Loucy (cell line): Measurements from ENCODE around the gene SEMA5A.

ENCODE experiments used
- H2AFZ ChIP-seq: fragments of 200-600 bp; sonication (generic); 2 replicates; pipeline ENCODE4 v1.6.0; 2016; ENCODE audit warnings: antibody characterized with exemption, mild to moderate bottlenecking, low read length, moderate library complexity
- H3F3A ChIP-seq: fragments of 200-600 bp; 2 replicates; pipeline ENCODE4 v1.6.0; 2016; ENCODE audit warnings: antibody characterized with exemption, low read depth, mild to moderate bottlenecking
- H3K27me3 ChIP-seq: fragments of 200-600 bp; sonication (generic); 2 replicates; pipeline ENCODE4 v1.6.1; 2014; ENCODE audit warnings: low read length, mild to moderate bottlenecking; ENCODE audit not compliant: insufficient read depth, poor library complexity, severe bottlenecking
- H3K36me3 ChIP-seq: fragments of 200-600 bp; sonication (generic); 2 replicates; pipeline ENCODE4 v1.6.1; 2016; ENCODE audit warnings: low read length; ENCODE audit not compliant: insufficient read depth
- H3K4me1 ChIP-seq: fragments of 200-600 bp; sonication (generic); 2 replicates; pipeline ENCODE4 v1.5.1; 2014; ENCODE audit warnings: low read length, mild to moderate bottlenecking; ENCODE audit not compliant: insufficient read depth, poor library complexity, severe bottlenecking
- H3K4me2 ChIP-seq: fragments of 200-600 bp; sonication (generic); 2 replicates; pipeline ENCODE4 v1.6.0; 2014; ENCODE audit warnings: antibody characterized with exemption, low read length, low read depth, mild to moderate bottlenecking; ENCODE audit not compliant: poor library complexity, severe bottlenecking
- H3K4me3 ChIP-seq: fragments of 200-600 bp; sonication (generic); 2 replicates; pipeline ENCODE4 v1.5.1; 2014; ENCODE audit warnings: low read length, mild to moderate bottlenecking, mixed read lengths; ENCODE audit not compliant: poor library complexity, severe bottlenecking
- H3K79me2 ChIP-seq: fragments of 200-600 bp; sonication (generic); 2 replicates; pipeline ENCODE4 v1.6.1; 2014; ENCODE audit warnings: low read length; ENCODE audit not compliant: insufficient read depth
- H3K9ac ChIP-seq: fragments of 200-600 bp; sonication (generic); 2 replicates; pipeline ENCODE4 v1.6.0; 2014; ENCODE audit warnings: mild to moderate bottlenecking, low read depth, low read length, moderate library complexity; ENCODE audit not compliant: poor library complexity, severe bottlenecking
- H3K9me2 ChIP-seq: fragments of 200-600 bp; sonication (generic); replicated peaks from 2 replicates; pipeline ENCODE4 v1.6.1; 2016; ENCODE audit warnings: low read depth, low read length, mixed read lengths
- H3K9me3 ChIP-seq: fragments of 200-600 bp; sonication (generic); 2 replicates; pipeline ENCODE4 v1.6.1; 2014; ENCODE audit warnings: mild to moderate bottlenecking, antibody characterized with exemption, low read length, low read depth; ENCODE audit not compliant: insufficient read depth
- H4K20me1 ChIP-seq: fragments of 200-600 bp; sonication (generic); 2 replicates; pipeline ENCODE4 v1.6.0; 2014; ENCODE audit warnings: antibody characterized with exemption, low read length, mild to moderate bottlenecking; ENCODE audit not compliant: insufficient read depth, poor library complexity, severe bottlenecking
- CTCF ChIP-seq: fragments of 200-600 bp; sonication (generic); conservative IDR thresholded peaks from 2 replicates; pipeline ENCODE4 v1.5.1; 2014; ENCODE audit warnings: mild to moderate bottlenecking, antibody characterized with exemption, low read length
- EZH2phosphoT487 ChIP-seq: fragments of 200-600 bp; IDR thresholded peaks from 2 replicates; pipeline ENCODE4 v1.6.1; 2018; ENCODE audit warnings: antibody characterized with exemption, mild to moderate bottlenecking, moderate library complexity, borderline replicate concordance

Gene SEMA5A

GRCh38 chr5:9545992-9546851 lies at the start of gene SEMA5A:
Gene SEMA5A, minus strand, starts transcription at chr5:9546075. Its CDS starts 166,129 bp downstream, at chr5:9379946.
- no peaks in the 10 kb centered on the region for H3K79me2 ChIP-seq
- H3K4me2 ChIP-seq, result no peak within 1 kb of the TSS

GRCh38 chr5:9594913-9595312 lies 49.0 kb upstream of the SEMA5A start:
- no peaks in the 10 kb centered on the region for H3F3A ChIP-seq
- H3K4me3 ChIP-seq, result no peak overlapping the region
- no peaks in the 10 kb centered on the region for H3K9me3 ChIP-seq
- no peak overlapping the region for H3K4me2 ChIP-seq
- H2AFZ ChIP-seq, result no peak overlapping the region
- no peak overlapping the region for H3K9ac ChIP-seq
- H3K27me3 ChIP-seq, result no peaks in the 10 kb centered on the region
- H3K4me1 ChIP-seq, result no peaks in the 10 kb centered on the region
- H3K9me2 ChIP-seq, result no peaks in the 10 kb centered on the region
- H3K79me2 ChIP-seq, result no peaks in the 10 kb centered on the region
- H4K20me1 ChIP-seq, result no peaks in the 10 kb centered on the region
- H3K36me3 ChIP-seq, result no peaks in the 10 kb centered on the region
- no peak for TF ChIP-seq CTCF
- TF ChIP-seq EZH2phosphoT487, result no peak

More at GRCh38 chr5:9545992-9546851, at the start of gene SEMA5A:
- H3K4me1 ChIP-seq, result no peaks in the 10 kb centered on the region
- H3K27me3 ChIP-seq, result no peaks in the 10 kb centered on the region
- no peak within 1 kb of the TSS for H2AFZ ChIP-seq
- H3K4me3 ChIP-seq, result no peak within 1 kb of the TSS
- no peaks in the 10 kb centered on the region for H3F3A ChIP-seq
- H3K9ac ChIP-seq, result no peak within 1 kb of the TSS
- H3K9me2 ChIP-seq, result no peaks in the 10 kb centered on the region
- no peaks in the 10 kb centered on the region for H3K9me3 ChIP-seq
- no peak for TF ChIP-seq EZH2phosphoT487
- no peak for TF ChIP-seq CTCF
- no peaks in the 10 kb centered on the region for H4K20me1 ChIP-seq
- no peaks in the 10 kb centered on the region for H3K36me3 ChIP-seq

GRCh38 chr5:9589049-9589835 lies 43.4 kb upstream of the SEMA5A start:
- Histone ChIP-seq H3K9ac (no peak overlapping the region), H3K9me2 (no peaks in the 10 kb centered on the region), H3K4me2 (no peak overlapping the region), H3K36me3 (no peaks in the 10 kb centered on the region), H3K4me3 (no peak overlapping the region), H4K20me1 (no peaks in the 10 kb centered on the region), H3K9me3 (no peaks in the 10 kb centered on the region), H2AFZ (no peak overlapping the region), H3K27me3 (no peaks in the 10 kb centered on the region), H3K4me1 (no peaks in the 10 kb centered on the region), H3F3A (no peaks in the 10 kb centered on the region), H3K79me2 (no peaks in the 10 kb centered on the region)
- TF ChIP-seq EZH2phosphoT487 (no peak), CTCF (no peak)
